Transverse colon (tissue), 4 donors: ENCODE results near the gene KIAA2012. TPM values are rescaled to one million over a fixed set of nuclear protein-coding genes. Genes with fewer than 3 reads are reported as not detected.

ENCODE experiments used
- DNase-seq: peaks from one replicate; pipeline ENCODE4 v3.0.0-alpha.2; 2019
- H3K27ac ChIP-seq, 4 donors: fragments of 200-600 bp; sonication (generic); 2 replicates each; pipeline ENCODE4 v1.5.1; 2016 to 2018; ENCODE audit warnings: inconsistent platforms in 4 of 4
- H3K27me3 ChIP-seq: fragments of 200-600 bp; sonication (generic); 2 replicates; pipeline ENCODE4 v1.5.1; 2017; ENCODE audit warnings: inconsistent platforms
- H3K36me3 ChIP-seq, 4 donors: fragments of 200-600 bp; sonication (generic); 2 replicates each; pipeline ENCODE4 v1.5.1; 2017 to 2019; ENCODE audit warnings: inconsistent platforms in 4 of 4
- H3K4me1 ChIP-seq, 4 donors: fragments of 200-600 bp; sonication (generic); 2 replicates each; pipeline ENCODE4 v1.5.1; 2017 to 2020; ENCODE audit warnings: inconsistent platforms in 4 of 4
- H3K4me3 ChIP-seq, 4 donors: fragments of 200-600 bp; sonication (generic); 1 replicate in 1 of 4; 2 replicates in 3 of 4; pipeline versions ENCODE4 v1.5.1 to v1.6.1; 2017 to 2019; ENCODE audit warnings: inconsistent platforms in 4 of 4
- H3K9me3 ChIP-seq, 2 donors: fragments of 200-600 bp; sonication (generic); 2 replicates each; pipeline ENCODE4 v1.5.1; 2017 to 2019; ENCODE audit warnings: inconsistent platforms in 2 of 2
- CTCF ChIP-seq, 5 experiments: fragments of 200-600 bp in 3 of 5; fragments of 450-650 bp in 2 of 5; sonication (generic) in 3 of 5; IDR thresholded peaks; 1 replicate in 2 of 5; 2 replicates in 3 of 5; pipeline ENCODE4 v1.5.1; 2016 to 2017; ENCODE audit warnings: antibody characterized with exemption in 5 of 5, inconsistent platforms in 3 of 5, mild to moderate bottlenecking in 2 of 5, moderate library complexity in 1 of 5
- EP300 ChIP-seq: sonication (generic); formaldehyde crosslinking; IDR thresholded peaks from one replicate; pipeline ENCODE4 v1.6.1; 2017; ENCODE audit warnings: antibody characterized with exemption, low read depth
- POLR2A ChIP-seq: fragments of 450-650 bp; IDR thresholded peaks from one replicate; pipeline ENCODE4 v1.6.1; 2016; ENCODE audit warnings: antibody characterized with exemption, mild to moderate bottlenecking, moderate library complexity
- POLR2AphosphoS5 ChIP-seq, 3 donors: sonication (generic); formaldehyde crosslinking; IDR thresholded peaks; one replicate each; pipeline ENCODE4 v1.6.1; 2016; ENCODE audit warnings: antibody characterized with exemption in 3 of 3
- WGBS, 2 donors: methylation state at CpG; one replicate each; pipeline ENCODE4 v1.1.5; 2018; ENCODE audit warnings: low coverage in 1 of 2; 5-methylcytosine and 5-hydroxymethylcytosine counted together
- in situ Hi-C, 4 donors: fragments of 200-750 bp; cut with MboI; loops; one replicate each; pipeline versions ENCODE4 v1.15.0 to v1.15.1; 2017; ENCODE audit warnings: low sequenced_read_pairs in 3 of 4, low pct_ligation_motif_present in 1 of 4, low pct_unique_long_range_greater_than_20kb in 1 of 4
- intact Hi-C: fragments of 100-400 bp; cut with DNase I; formaldehyde crosslinking; loops from one replicate; pipeline ENCODE4 v1.15.1; 2023; ENCODE audit warnings: low total_unique reads
- total RNA-seq, 4 donors: library from RNA; depleted of rRNA; stranded (reverse); fragments of >200 nt; gene quantifications; one replicate each; pipeline ENCODE4 v1.1.0, GENCODE V29; 2016

The KIAA2012 gene
- total RNA-seq, 4 donors from 2014 or later, result not detected

- 73 to 74% methylated on average over 12 to 19 of the region's 19 CpGs for WGBS, 2 donors
- in situ Hi-C loops, result no loop called here
- DNase-seq, result no peak
Measured at GRCh38 chr2:202122980-202123720, 50.1 kb downstream of the KIAA2012 start.

GRCh38 chr2:202124286-202124685 is 51.2 kb downstream of the KIAA2012 start:
- no peak for DNase-seq
- WGBS, 2 donors, result 49 to 96% methylated on average over 2 of the region's 2 CpGs

More at GRCh38 chr2:202122980-202123720, 50.1 kb downstream of the KIAA2012 start:
- peak overlapping the region in 1 of 4 donors; percentile 40 for H3K27ac ChIP-seq
- no peak for TF ChIP-seq POLR2AphosphoS5 (IDR thresholded peaks at IDR 0.05)
- TF ChIP-seq POLR2A, result no peak
- no peak for TF ChIP-seq CTCF (IDR thresholded peaks at IDR 0.05)
- peaks cover 0 to 4% (median 0%) of the 10 kb centered on the region in 4 donors for H3K4me1 ChIP-seq
- H3K9me3 ChIP-seq, result no peaks in the 10 kb centered on the region
- no peaks in the 10 kb centered on the region for H3K36me3 ChIP-seq
- no peaks in the 10 kb centered on the region for H3K27me3 ChIP-seq
- intact Hi-C loops, result no loop called here
- H3K4me3 ChIP-seq, result no peak overlapping the region

GRCh38 chr2:202127687-202128331 is 54.8 kb downstream of the KIAA2012 start:
- Histone ChIP-seq H3K9me3 (no peaks in the 10 kb centered on the region), H3K4me3 (no peak overlapping the region), H3K27ac (no peak overlapping the region), H3K27me3 (no peaks in the 10 kb centered on the region), H3K36me3 (no peaks in the 10 kb centered on the region), H3K4me1 (peaks cover 0 to 5% (median 0%) of the 10 kb centered on the region in 4 donors)
- in situ Hi-C loops (no loop called here), intact Hi-C loops (no loop called here)
- no peak for DNase-seq
- 69 to 75% methylated on average over 3 of the region's 3 CpGs for WGBS, 2 donors
- no peak for TF ChIP-seq EP300
- TF ChIP-seq POLR2A, result no peak
- TF ChIP-seq POLR2AphosphoS5 (IDR thresholded peaks at IDR 0.05), result no peak
- no peak for TF ChIP-seq CTCF (IDR thresholded peaks at IDR 0.05)

More at GRCh38 chr2:202124286-202124685, 51.2 kb downstream of the KIAA2012 start:
- intact Hi-C loops, result no loop called here
- Histone ChIP-seq H3K4me1 (peaks cover 0 to 5% (median 0%) of the 10 kb centered on the region in 4 donors), H3K27me3 (no peaks in the 10 kb centered on the region), H3K27ac (no peak overlapping the region), H3K4me3 (no peak overlapping the region), H3K9me3 (no peaks in the 10 kb centered on the region), H3K36me3 (no peaks in the 10 kb centered on the region)
- TF ChIP-seq EP300 (no peak), POLR2A (no peak), POLR2AphosphoS5 (IDR thresholded peaks at IDR 0.05) (no peak), CTCF (IDR thresholded peaks at IDR 0.05) (no peak)
- in situ Hi-C loops, result no loop called here

- H3K36me3 ChIP-seq, result no peaks in the 10 kb centered on the region
- no peak for DNase-seq
- H3K4me1 ChIP-seq, result peaks cover 0 to 10% (median 0%) of the 10 kb centered on the region in 4 donors
- TF ChIP-seq POLR2AphosphoS5 (IDR thresholded peaks at IDR 0.05) (no peak), POLR2A (no peak), CTCF (IDR thresholded peaks at IDR 0.05) (no peak), EP300 (no peak)
- no peaks in the 10 kb centered on the region for H3K27me3 ChIP-seq
- in situ Hi-C loops, result no loop called here
- intact Hi-C loops, result no loop called here
- no peak overlapping the region for H3K4me3 ChIP-seq
- H3K9me3 ChIP-seq, result no peaks in the 10 kb centered on the region
- no peak overlapping the region for H3K27ac ChIP-seq
- 58 to 62% methylated on average over 3 of the region's 3 CpGs for WGBS, 2 donors
Measured at GRCh38 chr2:202129841-202130240, 56.8 kb downstream of the KIAA2012 start.
